HTERT RPE-1 (cell line): ENCODE data around the gene CLASP1.

ENCODE experiments used
- in situ Hi-C: fragments of 300-500 bp; cut with MboI; formaldehyde crosslinking; loops from 4 replicates; pipeline ENCODE4 v1.14.3; 2020; ENCODE audit warnings: low sequenced_read_pairs

The CLASP1 gene

GRCh38 chr2:121550669-121551068 is 98.6 kb downstream of the CLASP1 start:
- in situ Hi-C loops = no loop called here

- in situ Hi-C loops = no loop called here
Measured at GRCh38 chr2:121547646-121548045, 101.6 kb downstream of the CLASP1 start.

- in situ Hi-C loops = no loop called here
Measured at GRCh38 chr2:121545913-121546312, 103.3 kb downstream of the CLASP1 start.

GRCh38 chr2:121545257-121545656 is 104.0 kb downstream of the CLASP1 start:
- in situ Hi-C loops = no loop called here

- in situ Hi-C loops = no loop called here
Measured at GRCh38 chr2:121541495-121541894, 107.8 kb downstream of the CLASP1 start.

GRCh38 chr2:121539750-121540469 is 109.4 kb downstream of the CLASP1 start:
- in situ Hi-C loops = no loop called here

- in situ Hi-C loops = no loop called here
Measured at GRCh38 chr2:121536850-121537557, 112.3 kb downstream of the CLASP1 start.

- in situ Hi-C loops = no loop called here
Measured at GRCh38 chr2:121536347-121536746, 112.9 kb downstream of the CLASP1 start.

- in situ Hi-C loops = no loop called here
Measured at GRCh38 chr2:121534007-121534406, 115.3 kb downstream of the CLASP1 start.

GRCh38 chr2:121532894-121533293 is 116.4 kb downstream of the CLASP1 start:
- in situ Hi-C loops = no loop called here

- in situ Hi-C loops = no loop called here
Measured at GRCh38 chr2:121532347-121532766, 116.9 kb downstream of the CLASP1 start.

- in situ Hi-C loops = no loop called here
Measured at GRCh38 chr2:121530212-121530705, 119.0 kb downstream of the CLASP1 start.

GRCh38 chr2:121529439-121530211 is 119.6 kb downstream of the CLASP1 start:
- in situ Hi-C loops = no loop called here

- in situ Hi-C loops = no loop called here
Measured at GRCh38 chr2:121527009-121527682, 122.1 kb downstream of the CLASP1 start.

GRCh38 chr2:121524685-121525425 is 124.4 kb downstream of the CLASP1 start:
- in situ Hi-C loops = no loop called here

GRCh38 chr2:121521359-121521758 is 127.9 kb downstream of the CLASP1 start:
- in situ Hi-C loops = no loop called here

GRCh38 chr2:121520641-121520994 is 128.6 kb downstream of the CLASP1 start:
- in situ Hi-C loops = no loop called here

- in situ Hi-C loops = no loop called here
Measured at GRCh38 chr2:121519732-121520640, 129.3 kb downstream of the CLASP1 start.

GRCh38 chr2:121519153-121519552 is 130.1 kb downstream of the CLASP1 start:
- in situ Hi-C loops = no loop called here
